Peyer's patch (tissue), 4 donors: ENCODE data around the gene YJEFN3.

ENCODE experiments used
- CTCF ChIP-seq, 6 experiments: fragments of 450-650 bp in 4 of 6; fragments of 200-600 bp in 2 of 6; sonication (generic) in 1 of 6; IDR thresholded peaks; one replicate each; pipeline ENCODE4 v1.5.1; 2017 to 2019; ENCODE audit warnings: antibody characterized with exemption in 6 of 6, mild to moderate bottlenecking in 3 of 6, moderate library complexity in 1 of 6
- POLR2A ChIP-seq, 2 donors: fragments of 450-650 bp; IDR thresholded peaks; one replicate each; pipeline ENCODE4 v1.5.1; 2017; ENCODE audit warnings: antibody characterized with exemption in 2 of 2, mild to moderate bottlenecking in 2 of 2, moderate library complexity in 2 of 2

- TF ChIP-seq POLR2A (IDR thresholded peaks at IDR 0.05), result no peak
- TF ChIP-seq CTCF (IDR thresholded peaks at IDR 0.05), result no peak
Measured at GRCh38 chr19:19561946-19562664, 33.4 kb downstream of the YJEFN3 start.
